ENCODE data around the gene RNU2-63P.
A peak's percentile ranks its signal among the peaks of the same experiment; 100 is the strongest.
"Not testable (repeated sequence)": the region's sequence is repeated elsewhere in the genome, so short reads cannot be mapped to it uniquely, and the experiment has no call there.

The RNU2-63P gene

GRCh38 chr2:88016086-88016959 is at the start of gene RNU2-63P:
Gene RNU2-63P, minus strand, starts transcription at chr2:88016547.
- DNase-seq (ENCODE audit: low read depth), result no peak

GRCh38 chr2:88061295-88061694 is 44.9 kb upstream of the RNU2-63P start:
- DNase-seq (ENCODE audit: low read depth), result no peak

GRCh38 chr2:88060907-88061275 is 44.5 kb upstream of the RNU2-63P start:
- no peak for DNase-seq (ENCODE audit: low read depth)

GRCh38 chr2:88059979-88060906 is 43.9 kb upstream of the RNU2-63P start:
- no peak for DNase-seq (ENCODE audit: low read depth)

- no peak for DNase-seq (ENCODE audit: low read depth)
These were observed 41.8 kb upstream of the RNU2-63P start for GRCh38 chr2:88058191-88058590.

GRCh38 chr2:88057437-88057844 is 41.1 kb upstream of the RNU2-63P start:
- DNase-seq (ENCODE audit: low read depth), result no peak

GRCh38 chr2:88055371-88056128 is 39.2 kb upstream of the RNU2-63P start, which contains the start of gene KRCC1:
Gene KRCC1, minus strand, starts transcription at chr2:88055783. Its CDS starts 27,220 bp downstream, at chr2:88028563.
- DNase-seq (ENCODE audit: low read depth), result peak; percentile 64

GRCh38 chr2:88054782-88055370 is 38.5 kb upstream of the RNU2-63P start:
- no peak for DNase-seq (ENCODE audit: low read depth)

GRCh38 chr2:88053934-88054781 is 37.8 kb upstream of the RNU2-63P start:
- no peak for DNase-seq (ENCODE audit: low read depth)

- DNase-seq (ENCODE audit: low read depth), result no peak
These were observed 36.9 kb upstream of the RNU2-63P start for GRCh38 chr2:88053296-88053695.

GRCh38 chr2:88051792-88052191 is 35.4 kb upstream of the RNU2-63P start:
- no peak for DNase-seq (ENCODE audit: low read depth)

GRCh38 chr2:88049622-88050021 is 33.3 kb upstream of the RNU2-63P start:
- no peak for DNase-seq (ENCODE audit: low read depth)

- no peak for DNase-seq (ENCODE audit: low read depth)
These were observed 32.2 kb upstream of the RNU2-63P start for GRCh38 chr2:88048541-88048940.

- not testable (repeated sequence) for DNase-seq (ENCODE audit: low read depth)
These were observed 29.2 kb upstream of the RNU2-63P start for GRCh38 chr2:88045561-88045960.

- DNase-seq (ENCODE audit: low read depth), result no peak
These were observed 26.1 kb upstream of the RNU2-63P start for GRCh38 chr2:88042476-88042875.

GRCh38 chr2:88038263-88039105 is 22.1 kb upstream of the RNU2-63P start:
- DNase-seq (ENCODE audit: low read depth), result peak; percentile 56

- DNase-seq (ENCODE audit: low read depth), result no peak
These were observed 20.3 kb upstream of the RNU2-63P start for GRCh38 chr2:88036606-88037005.

- no peak for DNase-seq (ENCODE audit: low read depth)
These were observed 19.8 kb upstream of the RNU2-63P start for GRCh38 chr2:88036182-88036581.

GRCh38 chr2:88032070-88032702 is 15.8 kb upstream of the RNU2-63P start:
- no peak for DNase-seq (ENCODE audit: low read depth)

Measured in HS-27A (cell line).